Measurements from ENCODE around the gene C1orf116.

C1orf116 gene

DNA sequence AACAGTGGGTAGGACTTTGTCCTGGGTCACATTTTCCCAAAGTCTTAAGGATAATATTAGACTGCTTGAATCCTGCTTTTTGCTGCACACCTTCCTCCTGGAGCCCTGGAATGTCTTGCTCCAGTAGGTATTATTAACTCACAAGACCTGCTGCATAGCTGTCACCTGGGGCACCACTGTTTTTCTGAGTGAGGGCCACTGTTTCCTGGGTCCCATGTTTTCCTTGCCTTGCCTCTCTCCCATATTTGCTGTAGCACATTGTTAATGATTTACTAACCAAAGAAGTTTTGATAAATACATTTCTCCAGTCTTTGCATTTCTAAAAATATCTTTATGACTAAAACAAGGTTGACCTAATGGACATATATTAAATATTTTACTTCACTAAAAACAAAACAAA, 39.8 kb downstream of the C1orf116 start:
- no peak for DNase-seq (ENCODE audit: low spot score)

DNA sequence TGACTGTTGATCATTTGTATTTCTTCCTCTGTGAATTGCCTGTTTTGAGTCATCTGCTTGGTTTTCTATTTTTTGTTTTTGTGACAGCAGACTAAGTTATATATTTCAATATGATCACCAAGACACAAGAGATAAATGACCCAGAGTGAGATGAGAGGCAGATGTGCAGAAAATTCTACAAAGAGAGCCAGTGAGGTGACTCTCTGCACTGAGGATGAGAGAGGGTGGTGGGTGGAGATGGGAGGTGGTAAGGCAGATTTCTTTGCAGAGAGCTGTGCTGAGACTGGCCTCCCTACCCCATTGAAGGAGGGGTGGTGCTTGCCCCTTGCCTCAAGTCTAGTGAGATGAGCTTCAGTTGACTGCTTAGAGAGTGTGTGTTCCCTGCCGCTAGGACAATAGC, 44.7 kb downstream of the C1orf116 start:
- DNase-seq (ENCODE audit: low spot score), result no peak

DNA sequence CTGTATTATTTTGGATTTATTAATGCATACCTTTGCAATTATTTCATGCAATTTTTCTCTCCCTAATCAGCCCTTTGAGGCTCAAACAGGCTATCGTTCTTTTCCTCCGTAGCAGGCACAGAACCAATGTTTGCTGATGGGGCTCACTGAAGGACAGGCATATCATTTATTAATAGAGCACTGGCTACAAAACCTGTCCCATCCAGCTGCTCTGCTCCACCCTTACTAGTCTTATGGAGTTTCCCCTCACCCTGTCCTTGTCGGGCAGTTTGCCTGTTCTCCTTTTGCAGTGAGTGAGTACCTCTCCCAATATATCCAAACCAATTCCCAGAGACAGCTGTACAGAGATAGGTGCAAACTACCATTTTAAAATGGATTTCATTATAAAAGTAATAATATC, 45.7 kb downstream of the C1orf116 start:
- DNase-seq (ENCODE audit: low spot score), result no peak

DNA sequence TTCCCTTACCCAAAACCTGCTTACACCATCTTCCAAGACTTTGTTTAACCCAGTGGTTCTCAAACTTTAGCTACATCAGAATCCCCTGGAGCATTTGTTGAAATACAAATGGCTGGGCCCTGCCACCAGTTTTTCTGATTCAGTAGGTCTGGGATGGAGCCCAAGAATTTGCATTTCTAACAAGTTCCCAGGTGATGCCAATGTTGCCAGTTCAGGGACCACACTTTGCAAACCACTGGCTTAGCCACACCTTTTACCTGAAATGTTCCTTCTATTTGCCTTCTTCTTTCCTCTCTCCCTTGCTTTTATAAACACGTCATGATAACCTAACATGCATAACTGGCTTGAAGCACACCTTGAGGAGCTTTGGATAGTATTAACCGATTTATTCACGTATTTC, 46.2 kb downstream of the C1orf116 start:
- DNase-seq (ENCODE audit: low spot score), result no peak

DNA sequence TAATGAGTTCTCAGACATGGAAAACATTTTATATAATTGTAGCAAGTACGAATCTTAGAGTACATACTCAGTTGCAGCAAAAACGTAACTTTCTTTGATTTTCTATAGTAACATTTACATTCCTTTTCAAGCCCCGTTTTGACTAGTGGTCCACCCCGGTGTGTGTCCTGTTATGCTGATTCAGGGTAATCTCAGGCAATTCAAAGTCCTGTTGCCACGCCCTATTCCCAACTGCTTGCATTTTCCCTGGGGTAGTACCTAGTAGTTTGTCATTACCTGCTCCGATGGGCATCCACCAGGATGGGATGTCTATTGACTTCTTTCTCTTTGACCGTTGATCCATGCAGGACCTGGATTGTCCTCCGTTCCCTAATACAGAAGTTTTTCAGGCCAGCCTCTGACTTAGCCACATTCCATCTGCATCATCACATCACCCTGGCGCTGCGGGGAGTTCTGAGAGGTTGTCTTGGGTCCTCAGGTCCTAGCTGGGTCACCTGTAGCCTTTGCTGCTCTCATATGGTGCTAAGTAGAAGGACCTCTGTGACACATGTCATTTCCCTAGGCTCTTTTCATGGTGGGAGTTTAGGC, 47.3 kb downstream of the C1orf116 start:
- DNase-seq (ENCODE audit: low spot score), result no peak

DNA sequence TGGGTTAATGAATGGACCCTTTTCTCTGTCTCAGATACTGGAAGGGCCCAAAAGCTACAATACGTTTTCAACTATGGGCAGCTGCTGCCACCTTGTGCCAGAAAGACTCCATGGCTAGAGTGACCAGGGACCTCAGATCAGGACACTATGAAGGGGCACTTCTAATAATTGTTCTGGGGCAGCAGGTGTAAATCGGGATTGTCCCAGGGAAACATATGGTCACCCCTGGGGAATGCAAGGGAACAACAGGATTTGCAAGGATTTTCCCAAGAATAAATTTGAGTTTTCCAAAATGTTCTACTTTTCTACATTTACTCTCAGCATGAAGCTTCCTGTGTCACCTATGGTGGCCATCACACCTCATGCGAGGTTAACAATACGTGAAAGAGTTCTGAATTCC, 50.3 kb downstream of the C1orf116 start:
- peak; percentile 54 for DNase-seq (ENCODE audit: low spot score)

DNA sequence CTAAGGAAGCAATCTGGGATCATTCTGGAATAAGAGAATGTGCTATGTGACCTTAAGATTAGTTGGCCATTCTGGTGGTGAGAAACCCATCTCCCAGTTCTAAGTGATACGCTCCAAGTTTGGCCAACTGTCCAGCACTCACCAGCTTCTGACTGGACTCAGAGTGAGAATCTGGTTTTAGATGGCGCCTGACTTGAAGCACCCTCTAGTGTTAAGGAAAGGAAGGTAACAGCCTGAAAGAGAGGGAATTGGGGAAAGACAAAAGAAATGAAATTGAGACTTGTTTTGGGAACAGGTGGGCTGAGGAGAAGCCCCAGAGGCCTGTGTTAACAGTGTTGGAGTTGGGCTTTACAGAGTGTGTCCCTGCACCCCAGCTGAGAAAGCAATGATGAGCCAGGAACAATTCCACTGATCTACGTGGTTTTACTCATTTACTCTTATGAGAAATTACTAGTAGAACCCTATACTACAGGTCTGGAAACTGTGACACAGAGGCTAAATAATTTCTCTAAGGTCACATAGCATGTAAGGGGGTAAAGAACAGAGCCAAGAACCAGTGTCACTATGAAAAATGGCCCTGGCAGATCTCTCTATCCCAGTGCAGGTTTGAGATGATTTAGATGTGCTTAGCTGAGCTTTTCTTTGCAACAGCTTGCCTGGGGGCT, 53.0 kb downstream of the C1orf116 start:
- no peak for DNase-seq (ENCODE audit: low spot score)

DNA sequence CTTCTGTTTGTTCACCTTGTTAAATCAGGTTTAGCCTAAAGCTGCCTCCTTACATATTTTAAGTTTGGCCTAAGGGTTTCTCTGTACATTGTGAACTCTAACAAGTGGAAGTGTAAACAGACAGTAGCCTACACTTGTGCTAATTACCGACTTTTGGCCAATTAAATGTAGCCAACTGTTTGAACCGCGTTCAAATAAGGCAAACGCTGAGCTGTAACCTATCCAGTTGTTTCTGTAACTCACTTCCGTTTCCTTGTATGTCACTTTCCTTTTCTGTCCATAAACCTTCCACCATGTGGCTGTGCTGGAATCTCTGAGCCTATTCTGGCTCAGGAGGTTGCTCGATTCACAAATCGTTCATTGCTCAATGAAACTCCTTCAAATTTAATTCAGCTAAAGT, 54.3 kb downstream of the C1orf116 start:
- no peak for DNase-seq (ENCODE audit: low spot score)

DNA sequence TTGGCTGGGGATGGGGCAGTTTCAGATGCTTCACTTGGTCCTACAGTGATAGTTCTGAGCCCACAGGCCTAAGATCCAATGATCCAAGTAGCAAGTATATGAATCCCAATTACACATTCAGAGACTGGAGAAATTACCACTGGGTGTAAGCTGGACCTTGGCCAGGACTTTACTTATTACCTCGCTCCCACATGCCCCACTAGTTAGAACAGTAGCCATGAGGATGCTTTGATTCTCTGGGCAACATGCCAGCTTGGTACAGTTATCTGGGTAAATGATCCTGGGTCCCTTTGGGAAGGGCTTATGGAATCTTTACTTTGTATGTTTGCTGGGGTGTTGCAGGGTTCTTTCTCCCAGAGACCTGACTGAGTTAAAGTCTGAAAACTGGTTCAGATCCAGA, 57.2 kb downstream of the C1orf116 start:
- no peak for DNase-seq (ENCODE audit: low spot score)

DNA sequence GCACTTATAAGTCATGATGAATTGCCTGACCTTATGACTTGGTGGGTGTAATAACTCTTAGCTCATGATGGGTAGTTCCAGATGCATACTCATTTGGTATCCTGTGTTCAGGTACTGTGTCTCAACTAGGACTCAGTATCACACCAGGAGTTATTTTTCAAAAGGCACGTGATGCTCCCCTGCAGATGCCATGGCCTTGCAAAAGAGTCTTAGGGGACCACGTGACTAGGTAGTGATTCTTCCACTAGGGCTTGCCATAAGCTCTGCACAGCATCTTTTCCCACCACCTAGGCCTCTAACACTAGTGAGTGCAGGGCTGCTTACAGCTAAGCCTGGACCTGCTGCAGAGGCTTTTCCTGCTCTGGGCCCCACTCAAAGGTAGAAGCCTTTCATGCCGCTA, 58.4 kb downstream of the C1orf116 start:
- no peak for DNase-seq (ENCODE audit: low spot score)

DNA sequence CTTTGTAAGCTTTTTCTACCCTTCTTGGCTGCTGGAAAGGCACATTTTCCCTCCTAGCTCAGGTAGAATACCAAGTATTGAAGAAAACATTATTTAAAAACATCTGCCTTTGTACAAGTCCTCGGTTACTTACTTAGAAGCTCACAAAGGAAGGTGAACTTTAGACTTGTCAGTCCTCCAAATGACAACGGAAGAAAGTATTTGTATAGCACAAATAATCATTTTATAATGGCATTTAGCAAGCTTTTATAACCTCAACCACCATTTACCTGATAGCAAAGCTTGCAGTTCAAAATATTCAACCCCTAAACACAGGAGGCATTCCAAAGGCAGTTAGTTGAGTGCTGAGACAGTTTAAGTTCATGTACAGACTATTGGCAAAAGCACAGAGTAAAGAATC, 59.8 kb downstream of the C1orf116 start:
- no peak for DNase-seq (ENCODE audit: low spot score)

DNA sequence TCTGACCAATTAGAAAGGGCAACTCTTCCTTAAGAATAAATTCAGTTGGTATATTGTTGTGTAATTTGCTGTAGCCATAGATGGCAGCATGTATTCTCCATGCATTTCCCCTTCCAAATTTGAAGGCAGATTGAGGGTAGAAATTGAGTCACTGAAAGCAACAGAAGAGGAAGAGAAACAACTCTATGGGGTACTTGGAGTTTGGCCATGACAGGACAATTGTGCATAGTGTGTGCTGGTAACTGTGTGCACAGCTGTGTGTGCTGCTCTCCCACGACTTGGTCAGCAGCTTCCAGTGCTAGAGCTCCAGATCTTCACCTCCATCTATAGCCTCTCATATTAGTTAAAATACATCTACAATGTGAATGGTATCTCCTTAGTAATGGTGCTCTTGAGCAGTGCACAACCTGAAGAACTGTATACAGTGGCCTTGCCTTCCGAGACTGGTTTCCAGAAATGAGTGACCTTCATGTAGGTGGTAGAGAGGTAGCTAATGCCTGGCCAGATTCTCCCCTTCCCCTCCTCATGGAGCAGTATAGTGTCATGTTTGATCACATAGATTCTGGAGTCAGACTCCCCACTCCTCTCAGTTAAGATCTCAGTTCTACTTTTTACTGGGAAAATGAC, 61.4 kb downstream of the C1orf116 start:
- no peak for DNase-seq (ENCODE audit: low spot score)

DNA sequence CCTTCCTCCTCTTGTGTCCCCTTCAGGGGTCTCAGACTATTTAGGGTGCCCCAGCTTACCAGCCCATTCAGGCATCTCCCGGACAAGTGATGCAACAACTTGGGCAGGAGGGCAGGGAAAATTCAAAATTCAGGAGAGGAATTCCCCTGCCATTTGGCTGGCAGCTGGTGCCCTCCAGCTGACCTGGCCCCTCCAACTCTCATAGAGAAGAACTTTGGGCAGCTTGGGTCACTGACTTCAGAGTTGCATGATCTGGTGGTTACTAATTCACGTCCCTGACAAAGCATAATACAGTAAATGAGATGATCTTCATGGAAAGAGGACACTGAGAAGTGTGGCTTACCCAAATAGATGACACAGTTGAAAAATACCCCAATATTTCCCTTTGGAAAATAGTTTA, 62.1 kb downstream of the C1orf116 start, which contains the start of gene FCAMR:
Gene FCAMR (minus strand): TSS at position 15 of the 400 bp plus-strand sequence. CDS start 335 bp downstream, outside the sequence.
- no peak for DNase-seq (ENCODE audit: low spot score)

DNA sequence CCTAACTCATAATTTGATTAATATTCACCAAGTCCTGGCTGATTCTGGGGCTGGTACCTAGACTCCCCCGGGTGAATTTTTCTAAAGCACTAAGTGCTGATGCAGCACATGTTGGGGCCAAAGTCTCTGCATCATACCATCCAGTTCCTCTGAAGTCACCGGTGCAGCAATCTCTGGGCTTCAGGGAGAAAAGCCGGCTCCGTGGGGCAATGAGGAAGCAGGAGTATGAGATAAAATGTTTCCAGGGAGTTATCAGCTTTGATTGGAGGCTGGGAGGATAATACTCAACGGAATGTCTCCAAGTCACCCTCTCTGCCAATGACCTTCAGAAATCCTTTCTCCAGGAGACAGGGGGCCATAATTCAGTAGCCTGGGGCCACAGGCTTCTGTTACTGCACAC, 63.5 kb downstream of the C1orf116 start:
- DNase-seq (ENCODE audit: low spot score), result no peak
